Transverse colon (tissue), 4 donors: ENCODE results near the gene PIEZO2.

Experiments used
- EP300 ChIP-seq: sonication (generic); formaldehyde crosslinking; IDR thresholded peaks from one replicate; pipeline ENCODE4 v1.6.1; 2017; ENCODE audit warnings: antibody characterized with exemption, low read depth
- POLR2A ChIP-seq: fragments of 450-650 bp; IDR thresholded peaks from one replicate; pipeline ENCODE4 v1.6.1; 2016; ENCODE audit warnings: antibody characterized with exemption, mild to moderate bottlenecking, moderate library complexity
- POLR2AphosphoS5 ChIP-seq, 3 donors: sonication (generic); formaldehyde crosslinking; IDR thresholded peaks; one replicate each; pipeline ENCODE4 v1.6.1; 2016; ENCODE audit warnings: antibody characterized with exemption in 3 of 3
- TF ChIP-seq, protein P1 (sequence below), 5 experiments: fragments of 200-600 bp in 3 of 5; fragments of 450-650 bp in 2 of 5; sonication (generic) in 3 of 5; IDR thresholded peaks; 1 replicate in 2 of 5; 2 replicates in 3 of 5; pipeline ENCODE4 v1.5.1; 2016 to 2017; ENCODE audit warnings: antibody characterized with exemption in 5 of 5, inconsistent platforms in 3 of 5, mild to moderate bottlenecking in 2 of 5, moderate library complexity in 1 of 5

DNA sequence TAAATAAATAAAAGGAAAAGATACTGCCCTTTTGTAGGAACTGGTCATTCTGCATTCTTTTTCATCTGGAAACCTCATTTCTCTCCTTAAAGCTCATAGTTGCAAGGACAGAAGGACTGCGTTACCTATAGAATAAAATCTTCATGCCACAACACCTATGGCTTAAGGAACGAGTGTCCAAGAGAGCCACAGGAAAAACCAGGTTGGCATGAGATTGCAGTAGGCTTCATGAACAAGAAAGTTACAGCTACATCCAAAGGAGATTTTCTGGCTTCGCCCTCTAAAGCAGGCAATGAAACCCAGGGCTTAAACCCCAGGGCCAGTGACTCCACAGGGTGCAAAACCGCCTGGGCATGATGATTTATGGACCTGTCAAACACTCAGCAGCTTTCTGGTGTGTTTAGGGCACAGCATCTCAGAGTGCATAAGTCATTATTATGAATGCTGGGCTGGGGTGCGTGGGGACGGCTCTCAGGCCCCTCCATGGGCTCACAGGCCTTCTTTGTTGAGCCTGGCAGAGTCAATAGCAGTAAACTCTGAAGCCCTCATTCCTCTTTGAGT is 30.7 kb upstream of the PIEZO2 start:
- TF ChIP-seq, protein P1, sequence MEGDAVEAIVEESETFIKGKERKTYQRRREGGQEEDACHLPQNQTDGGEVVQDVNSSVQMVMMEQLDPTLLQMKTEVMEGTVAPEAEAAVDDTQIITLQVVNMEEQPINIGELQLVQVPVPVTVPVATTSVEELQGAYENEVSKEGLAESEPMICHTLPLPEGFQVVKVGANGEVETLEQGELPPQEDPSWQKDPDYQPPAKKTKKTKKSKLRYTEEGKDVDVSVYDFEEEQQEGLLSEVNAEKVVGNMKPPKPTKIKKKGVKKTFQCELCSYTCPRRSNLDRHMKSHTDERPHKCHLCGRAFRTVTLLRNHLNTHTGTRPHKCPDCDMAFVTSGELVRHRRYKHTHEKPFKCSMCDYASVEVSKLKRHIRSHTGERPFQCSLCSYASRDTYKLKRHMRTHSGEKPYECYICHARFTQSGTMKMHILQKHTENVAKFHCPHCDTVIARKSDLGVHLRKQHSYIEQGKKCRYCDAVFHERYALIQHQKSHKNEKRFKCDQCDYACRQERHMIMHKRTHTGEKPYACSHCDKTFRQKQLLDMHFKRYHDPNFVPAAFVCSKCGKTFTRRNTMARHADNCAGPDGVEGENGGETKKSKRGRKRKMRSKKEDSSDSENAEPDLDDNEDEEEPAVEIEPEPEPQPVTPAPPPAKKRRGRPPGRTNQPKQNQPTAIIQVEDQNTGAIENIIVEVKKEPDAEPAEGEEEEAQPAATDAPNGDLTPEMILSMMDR (IDR thresholded peaks at IDR 0.05), result no peak
- no peak for TF ChIP-seq POLR2AphosphoS5 (IDR thresholded peaks at IDR 0.05)
- TF ChIP-seq POLR2A, result no peak
- TF ChIP-seq EP300, result no peak
